Glomerular endothelial cell (primary cell): ENCODE results near the gene PAIP2B. TPM values are rescaled to one million over a fixed set of nuclear protein-coding genes. Genes with fewer than 3 reads are reported as not detected.
"Not testable (repeated sequence)": the region's sequence is repeated elsewhere in the genome, so short reads cannot be mapped to it uniquely, and the experiment has no call there.

Experiments used
- DNase-seq: peaks from one replicate; pipeline ENCODE4 v3.0.0-alpha.2; 2011; ENCODE audit warnings: low read depth, low spot score; ENCODE audit errors: extremely low read depth
- total RNA-seq: library from RNA; depleted of rRNA; stranded (reverse); fragments of >200 nt; gene quantifications from 2 replicates; pipeline ENCODE4 v1.2.3, GENCODE V29; 2015

PAIP2B gene
- total RNA-seq, 1 donor from 2014 or later = 0.47 TPM

DNA sequence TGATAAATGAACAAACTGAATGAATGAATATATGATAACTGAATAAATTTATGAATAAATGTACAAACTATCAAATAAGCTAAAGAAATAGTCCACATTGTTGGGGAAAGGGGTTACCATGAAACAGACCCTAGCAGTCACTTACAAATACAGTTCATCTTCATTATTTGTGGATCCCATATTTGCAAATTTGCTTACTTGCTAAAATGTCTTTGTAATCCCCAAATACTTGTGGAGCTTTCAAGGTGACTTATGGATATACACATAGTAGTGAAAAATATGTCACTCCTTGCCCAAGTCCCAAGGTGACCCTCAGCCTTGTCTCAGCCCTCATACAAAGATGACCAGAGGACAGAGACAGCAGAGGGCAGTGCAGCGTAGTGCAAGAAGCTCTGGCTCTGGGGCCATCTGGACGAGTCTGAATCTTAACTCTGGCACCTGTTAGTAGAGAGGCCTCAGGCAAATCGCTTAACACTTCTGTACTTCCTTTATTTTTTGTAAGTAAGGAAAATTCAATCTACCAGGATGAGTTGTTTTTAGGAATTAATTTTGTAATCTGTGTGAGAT, 3.1 kb downstream of the PAIP2B start:
- DNase-seq = peak; percentile 5

GRCh38 chr2:71220743-71221142, 6.2 kb downstream of the PAIP2B start:
- DNase-seq = no peak

DNA sequence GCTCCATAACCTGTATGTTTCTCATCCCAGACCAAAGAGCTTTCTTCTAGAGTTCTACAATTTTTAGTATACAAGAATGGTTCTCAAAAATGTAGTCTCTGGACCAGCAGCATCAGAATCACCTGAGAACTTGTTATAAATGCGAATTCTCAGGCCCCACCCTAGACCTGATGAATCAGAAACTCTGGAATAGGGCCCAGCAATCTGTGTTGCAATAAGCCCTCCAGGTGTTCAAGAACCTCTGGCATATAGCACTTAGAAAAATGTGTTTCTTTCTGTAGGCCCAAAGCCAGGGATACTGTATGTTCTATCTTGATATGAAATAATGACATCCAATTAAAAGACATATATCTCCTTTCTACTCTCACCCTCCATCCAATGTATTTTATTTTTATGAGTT, 10.4 kb downstream of the PAIP2B start:
- no peak for DNase-seq

DNA sequence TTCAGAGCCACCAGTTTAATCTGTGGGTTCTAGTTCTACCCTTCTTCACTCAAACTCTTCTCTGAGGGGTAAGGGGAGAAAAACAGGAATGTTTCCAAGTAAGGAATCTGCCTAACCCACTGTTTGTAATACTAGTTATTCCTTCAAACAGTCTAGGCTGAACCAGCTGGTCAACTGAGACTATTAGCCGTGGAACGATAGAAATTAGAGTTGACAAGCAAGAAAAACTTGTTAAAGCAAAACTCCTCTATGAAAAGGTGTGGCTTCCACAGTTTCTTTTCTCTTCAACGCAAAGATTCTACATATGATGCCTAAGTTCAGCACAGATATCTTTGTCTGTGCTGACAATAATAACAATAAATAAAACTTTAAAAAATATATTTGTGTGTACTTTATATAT, 11.5 kb downstream of the PAIP2B start:
- DNase-seq = no peak

GRCh38 chr2:71212336-71212735, 14.6 kb downstream of the PAIP2B start:
- no peak for DNase-seq

- no peak for DNase-seq
Observed at GRCh38 chr2:71210292-71210691, 16.6 kb downstream of the PAIP2B start.

GRCh38 chr2:71208756-71209155, 18.1 kb downstream of the PAIP2B start:
- no peak for DNase-seq

DNA sequence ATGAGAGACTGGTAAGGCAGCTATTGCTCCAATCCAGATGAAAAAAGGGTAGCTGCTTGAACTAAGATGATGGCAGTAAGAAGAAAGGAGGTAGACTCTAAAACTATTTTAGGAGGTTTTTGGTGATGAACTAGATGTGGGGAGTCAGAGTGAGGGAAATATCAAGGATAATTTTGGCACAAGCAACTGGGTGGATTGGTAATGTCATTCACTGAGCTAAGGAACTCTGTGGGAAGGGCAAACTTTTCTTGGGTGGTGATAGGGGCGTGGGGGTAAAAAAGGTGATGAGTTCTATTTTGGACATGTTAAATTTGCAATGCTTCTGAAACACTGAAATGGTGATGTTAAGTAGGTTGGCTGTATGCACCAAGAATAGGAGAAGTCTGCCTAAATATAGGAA, 19.3 kb downstream of the PAIP2B start:
- DNase-seq = no peak

- DNase-seq = no peak
Observed at GRCh38 chr2:71206271-71206670, 20.6 kb downstream of the PAIP2B start.

GRCh38 chr2:71191570-71191943, 35.3 kb downstream of the PAIP2B start:
- DNase-seq = no peak

- no peak for DNase-seq
Observed at GRCh38 chr2:71190656-71191569, 36.0 kb downstream of the PAIP2B start.

- DNase-seq = no peak
Observed at GRCh38 chr2:71187589-71187988, 39.3 kb downstream of the PAIP2B start.

GRCh38 chr2:71186973-71187372, 39.9 kb downstream of the PAIP2B start:
- no peak for DNase-seq

- not testable (repeated sequence) for DNase-seq
Observed at GRCh38 chr2:71183306-71184115, 43.4 kb downstream of the PAIP2B start.

GRCh38 chr2:71181316-71181715, 45.6 kb downstream of the PAIP2B start:
- no peak for DNase-seq

DNA sequence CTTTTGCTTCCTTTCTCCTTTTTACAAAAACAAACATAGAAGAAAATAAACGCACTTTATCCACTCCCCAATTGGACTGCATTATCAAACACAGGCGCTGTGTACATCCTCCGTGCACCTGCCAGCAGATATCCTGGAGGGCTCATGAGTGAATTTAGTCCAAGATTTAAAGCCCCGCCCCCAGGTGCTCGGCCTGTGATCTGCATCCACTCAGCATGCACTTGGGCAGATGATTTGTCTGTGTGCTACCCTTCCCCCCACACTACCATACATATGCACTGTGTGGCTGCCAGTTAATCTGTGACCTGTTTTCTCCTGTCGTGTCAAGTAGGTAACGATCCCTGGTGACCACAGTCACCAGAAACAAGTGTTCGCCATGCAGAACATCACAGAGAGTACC, 48.1 kb downstream of the PAIP2B start:
- DNase-seq = not testable (repeated sequence)

DNA sequence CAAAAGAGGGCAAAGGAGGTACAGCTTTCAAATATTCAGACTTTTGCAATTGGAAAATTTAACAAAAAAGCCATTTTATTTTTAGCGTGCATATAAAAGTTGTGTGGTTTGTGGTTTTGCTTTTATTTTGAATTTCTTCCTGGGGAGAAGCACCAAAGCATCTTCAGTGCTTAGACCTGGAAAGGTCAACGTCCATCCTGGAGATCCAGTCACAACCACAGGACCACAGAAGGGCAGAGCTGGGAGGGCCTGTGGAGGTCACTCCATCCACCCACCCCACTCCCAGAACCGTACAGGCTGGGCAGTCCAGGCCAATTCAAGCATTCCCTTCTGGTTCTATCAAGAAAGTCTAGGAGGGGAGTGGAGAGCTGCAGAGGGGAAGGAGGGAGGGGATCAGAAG, 52.7 kb downstream of the PAIP2B start:
- DNase-seq = no peak

- no peak for DNase-seq
Observed at GRCh38 chr2:71173096-71173495, 53.8 kb downstream of the PAIP2B start.

- no peak for DNase-seq
Observed at GRCh38 chr2:71166812-71167211, 60.1 kb downstream of the PAIP2B start.

DNA sequence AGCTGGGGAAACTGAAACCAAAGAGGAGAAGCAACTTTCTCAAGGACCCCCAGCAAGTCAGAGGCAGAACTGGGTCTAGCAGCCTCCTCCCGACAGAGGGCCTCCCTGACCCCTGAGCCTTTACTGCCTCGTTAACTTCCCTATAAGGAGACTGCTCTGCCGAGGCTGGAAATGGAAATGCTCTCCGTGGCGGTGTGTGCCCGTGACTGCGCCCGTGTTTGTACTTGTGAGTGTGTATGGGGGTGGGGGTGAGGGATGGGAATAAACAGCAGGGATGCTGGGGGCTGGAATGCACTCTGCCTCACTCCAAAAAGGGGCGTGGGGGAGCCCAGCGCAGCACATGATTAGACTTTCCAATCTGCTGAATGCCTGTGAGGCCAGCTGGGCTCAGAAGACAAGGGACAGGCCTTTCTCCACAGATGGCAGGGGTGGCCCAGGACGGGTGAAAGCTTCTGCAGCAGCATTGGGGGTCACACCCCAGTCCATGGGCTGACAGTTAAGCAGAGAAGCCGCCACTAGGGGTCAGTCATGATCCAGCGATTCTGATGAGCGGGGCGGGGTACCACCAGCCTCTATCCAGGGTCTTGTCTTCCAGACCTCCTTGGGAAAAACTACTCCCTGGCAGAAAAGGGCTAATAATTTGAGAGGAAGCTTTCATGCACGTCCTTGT, 69.6 kb downstream of the PAIP2B start:
- DNase-seq = no peak

- DNase-seq = no peak
Observed at GRCh38 chr2:71156573-71156972, 70.3 kb downstream of the PAIP2B start.
